B cell (primary cell): Measurements from ENCODE around the gene DCHS1. TPM values are rescaled to one million over a fixed set of nuclear protein-coding genes. Genes with fewer than 3 reads are reported as not detected.

Experiments used
- ATAC-seq: fragments of 200-7000 bp; cut with Tn5 transposase; one replicate; pipeline ENCODE4 v1.10.0; 2021; ENCODE audit warnings: low read depth, mild to moderate bottlenecking, moderate number of reproducible peaks, moderate library complexity
- CTCF ChIA-PET: fragments of 350-600 bp; sonication (Branson Sonifier 250); formaldehyde crosslinking; loops from one replicate; lab custom pipeline; 2021; ENCODE audit warnings: antibody characterized with exemption, inconsistent platforms; lab: Charles Lee
- POLR2A ChIA-PET: fragments of 350-600 bp; sonication (Branson Sonifier 250); formaldehyde crosslinking; loops from one replicate; lab custom pipeline; 2021; ENCODE audit warnings: antibody characterized with exemption; lab: Charles Lee
- DNase-seq: peaks from one replicate; pipeline ENCODE4 v3.0.0; 2013
- H2AFZ ChIP-seq: 2 replicates; pipeline ENCODE4 v1.6.1; 2012; ENCODE audit warnings: mild to moderate bottlenecking, low read depth, low read length; ENCODE audit not compliant: insufficient read depth, poor library complexity, severe bottlenecking
- H3K27ac ChIP-seq, 2 donors: 1 replicate in 1 of 2; 2 replicates in 1 of 2; pipeline ENCODE4 v1.5.1; 2012 to 2013; ENCODE audit warnings: low read length in 2 of 2, mild to moderate bottlenecking in 2 of 2, moderate library complexity in 1 of 2
- H3K27me3 ChIP-seq, 4 experiments: fragments of 200-600 bp in 1 of 4; sonication (generic) in 1 of 4; replicated peaks in 1 of 4; 1 replicate in 2 of 4; 2 replicates in 2 of 4; pipeline versions ENCODE4 v1.6.1 to v1.7.0; 2013 to 2016; ENCODE audit warnings: low read length in 3 of 4, mild to moderate bottlenecking in 2 of 4, mixed read lengths in 1 of 4, moderate library complexity in 1 of 4; ENCODE audit not compliant: insufficient read depth in 4 of 4, control insufficient read depth in 3 of 4; ENCODE audit errors: control extremely low read depth in 1 of 4
- H3K36me3 ChIP-seq, 2 experiments: replicated peaks in 1 of 2; 1 replicate in 1 of 2; 2 replicates in 1 of 2; pipeline versions ENCODE4 v1.6.1 to v1.7.1; 2013; ENCODE audit warnings: low read length in 1 of 2; ENCODE audit not compliant: insufficient read depth in 2 of 2, control insufficient read depth in 1 of 2; ENCODE audit errors: control extremely low read depth in 1 of 2, extremely low read depth in 1 of 2
- H3K4me1 ChIP-seq, 2 donors: fragments of 200-600 bp in 1 of 2; sonication (generic) in 1 of 2; 1 replicate in 1 of 2; 2 replicates in 1 of 2; pipeline versions ENCODE4 v1.5.1 to v1.6.1; 2013 to 2017; ENCODE audit warnings: low read length in 2 of 2; ENCODE audit not compliant: control insufficient read depth in 2 of 2, insufficient read depth in 2 of 2
- H3K4me2 ChIP-seq: replicated peaks from 2 replicates; pipeline ENCODE3; 2012; ENCODE audit warnings: mild to moderate bottlenecking, low read depth, low read length; ENCODE audit not compliant: poor library complexity, severe bottlenecking
- H3K4me3 ChIP-seq, 5 experiments: fragments of 200-600 bp in 1 of 5; sonication (generic) in 1 of 5; 1 replicate in 3 of 5; 2 replicates in 2 of 5; pipeline versions ENCODE4 v1.5.1 to v1.7.0; 2011 to 2016; ENCODE audit warnings: low read length in 4 of 5, mild to moderate bottlenecking in 4 of 5, low read depth in 2 of 5, control low read depth in 1 of 5, moderate library complexity in 1 of 5; ENCODE audit not compliant: insufficient read depth in 1 of 5; ENCODE audit errors: control extremely low read depth in 1 of 5, extremely low read depth in 1 of 5
- H3K79me2 ChIP-seq: fragments of 200-600 bp; sonication (generic); one replicate; pipeline ENCODE4 v1.6.0; 2016; ENCODE audit warnings: low read length; ENCODE audit not compliant: control insufficient read depth, insufficient read depth
- H3K9ac ChIP-seq: fragments of 200-600 bp; sonication (generic); 2 replicates; pipeline ENCODE4 v1.6.1; 2017; ENCODE audit warnings: mild to moderate bottlenecking, low read length, moderate library complexity
- H3K9me3 ChIP-seq, 3 donors: one replicate each; pipeline versions ENCODE4 v1.6.1 to v1.7.1; 2013; ENCODE audit warnings: low read length in 2 of 3; ENCODE audit not compliant: control insufficient read depth in 2 of 3, insufficient read depth in 1 of 3; ENCODE audit errors: control extremely low read depth in 1 of 3
- H4K20me1 ChIP-seq: 2 replicates; pipeline ENCODE4 v1.6.0; 2012; ENCODE audit warnings: mild to moderate bottlenecking, low read length; ENCODE audit not compliant: insufficient read depth, control insufficient read depth, poor library complexity, severe bottlenecking
- H3K27ac Mint-ChIP-seq: one replicate; pipeline ENCODE4 v1.8.0; 2021; ENCODE audit warnings: mixed read lengths
- H3K27me3 Mint-ChIP-seq: one replicate; pipeline ENCODE4 v1.8.0; 2021; ENCODE audit warnings: mixed read lengths
- H3K4me1 Mint-ChIP-seq: one replicate; pipeline ENCODE4 v1.8.0; 2021; ENCODE audit warnings: mixed read lengths
- H3K4me3 Mint-ChIP-seq: one replicate; pipeline ENCODE4 v1.8.0; 2021; ENCODE audit warnings: mixed read lengths
- H3K9me3 Mint-ChIP-seq: one replicate; pipeline ENCODE4 v1.8.0; 2022; ENCODE audit warnings: mixed read lengths; ENCODE audit not compliant: insufficient read depth
- EZH2 ChIP-seq: IDR thresholded peaks from 2 replicates; pipeline ENCODE4 v1.6.1; 2012; ENCODE audit warnings: borderline replicate concordance, low read depth, mild to moderate bottlenecking, moderate library complexity, low read length; ENCODE audit not compliant: insufficient read depth, poor library complexity, severe bottlenecking
- WGBS: methylation state at CpG from one replicate; pipeline ENCODE4 v1.1.5; 2013; ENCODE audit warnings: missing lambda C conversion rate; ENCODE audit not compliant: insufficient coverage; 5-methylcytosine and 5-hydroxymethylcytosine counted together
- intact Hi-C: fragments of 100-400 bp; cut with micrococcal nuclease; formaldehyde crosslinking; loops from one replicate; pipeline ENCODE4 v1.10.0; 2022
- polyA plus RNA-seq: library from polyadenylated mRNA; depleted of rRNA; stranded (reverse); fragments of >200 nt; gene quantifications from 2 replicates; pipeline ENCODE4 v1.2.3, GENCODE V29; 2012
- total RNA-seq, 2 donors: library from RNA; stranded (reverse); fragments of 120-200 nt in 1 of 2; gene quantifications; 1 replicate in 1 of 2; 2 replicates in 1 of 2; pipeline versions ENCODE4 v1.2.3 to v1.2.4, GENCODE V29; 2013 to 2022
- TF ChIP-seq, protein P1 (sequence below): fragments of 200-600 bp; IDR thresholded peaks from one replicate; pipeline ENCODE4 v1.8.0; 2022; ENCODE audit warnings: antibody characterized with exemption, mild to moderate bottlenecking

Gene DCHS1
- total and polyA plus RNA-seq, 2 donors (not counting 1 experiment from before 2014, with no cell fraction given), result 0.31 to 0.84 TPM

DNA sequence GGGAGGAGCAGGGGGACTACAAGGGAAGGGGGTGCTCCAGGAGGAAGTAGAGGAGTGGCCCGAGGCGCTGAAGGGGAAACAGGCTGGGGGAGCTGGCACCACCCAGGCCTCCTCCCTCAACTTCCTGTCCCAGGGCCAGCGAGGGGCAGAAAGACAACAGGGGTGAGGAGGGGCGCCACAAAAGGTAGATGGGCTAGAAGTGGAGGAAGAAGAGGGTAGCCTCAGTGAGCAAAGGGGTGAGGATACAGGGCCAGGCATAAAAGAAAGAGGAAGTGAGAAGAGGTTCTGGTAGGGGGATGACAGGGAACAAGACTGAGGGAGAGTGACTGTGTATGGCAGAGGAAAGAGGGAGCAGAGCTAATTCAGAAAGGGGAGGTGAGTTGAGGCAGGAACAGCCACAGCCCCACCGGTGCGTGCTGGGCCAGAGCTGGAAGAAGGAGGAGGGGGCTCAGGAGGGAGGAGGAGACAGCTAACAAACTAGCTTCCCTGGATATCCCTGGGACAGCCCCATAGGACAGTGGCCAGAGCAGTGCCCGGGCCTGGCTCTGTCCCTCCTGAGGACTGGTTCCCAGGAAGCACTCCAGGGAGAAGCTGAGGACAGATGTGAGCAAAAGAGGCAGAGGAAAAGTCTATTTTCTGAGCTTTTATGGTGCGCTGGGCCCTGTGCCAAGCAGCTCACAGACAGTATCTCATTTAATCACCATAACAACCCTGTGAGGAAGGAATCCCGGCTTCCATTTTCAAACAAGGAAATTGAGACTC is 8.5 kb downstream of the DCHS1 start:
- ATAC-seq (peak; percentile 74), DNase-seq (peak; percentile 72)
- Histone ChIP-seq H3K4me2 (peak overlapping the region; percentile 71), H4K20me1 (no peaks in the 10 kb centered on the region), H2AFZ (peak overlapping the region; percentile 69), H3K4me3 (peak overlapping the region in 4 of 5 experiments; percentile 5 to 26 (median 16)), H3K9me3 (no peaks in the 10 kb centered on the region), H3K79me2 (no peaks in the 10 kb centered on the region), H3K36me3 (no peaks in the 10 kb centered on the region), H3K27ac (peak overlapping the region; percentile 63 to 78), H3K27me3 (no peaks in the 10 kb centered on the region), H3K4me1 (peaks cover 44 to 52% of the 10 kb centered on the region in 2 donors), H3K9ac (peak overlapping the region; percentile 18)
- ChIA-PET POLR2A (interaction anchor here (0.6 to 1.2 kb wide), 5 partner anchors 29 to 116 kb away, joined by 3 to 9 read pairs (median 4); partner anchors contain the start of genes MRPL17 and TPP1), CTCF (interaction anchor here (0.5 to 1.6 kb wide), 7 partner anchors 13 to 116 kb away, joined by 3 to 5 read pairs (median 4); partner anchors contain the start of genes TAF10 and TPP1)
- no peak for TF ChIP-seq EZH2
- TF ChIP-seq, protein P1, sequence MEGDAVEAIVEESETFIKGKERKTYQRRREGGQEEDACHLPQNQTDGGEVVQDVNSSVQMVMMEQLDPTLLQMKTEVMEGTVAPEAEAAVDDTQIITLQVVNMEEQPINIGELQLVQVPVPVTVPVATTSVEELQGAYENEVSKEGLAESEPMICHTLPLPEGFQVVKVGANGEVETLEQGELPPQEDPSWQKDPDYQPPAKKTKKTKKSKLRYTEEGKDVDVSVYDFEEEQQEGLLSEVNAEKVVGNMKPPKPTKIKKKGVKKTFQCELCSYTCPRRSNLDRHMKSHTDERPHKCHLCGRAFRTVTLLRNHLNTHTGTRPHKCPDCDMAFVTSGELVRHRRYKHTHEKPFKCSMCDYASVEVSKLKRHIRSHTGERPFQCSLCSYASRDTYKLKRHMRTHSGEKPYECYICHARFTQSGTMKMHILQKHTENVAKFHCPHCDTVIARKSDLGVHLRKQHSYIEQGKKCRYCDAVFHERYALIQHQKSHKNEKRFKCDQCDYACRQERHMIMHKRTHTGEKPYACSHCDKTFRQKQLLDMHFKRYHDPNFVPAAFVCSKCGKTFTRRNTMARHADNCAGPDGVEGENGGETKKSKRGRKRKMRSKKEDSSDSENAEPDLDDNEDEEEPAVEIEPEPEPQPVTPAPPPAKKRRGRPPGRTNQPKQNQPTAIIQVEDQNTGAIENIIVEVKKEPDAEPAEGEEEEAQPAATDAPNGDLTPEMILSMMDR, result no peak
- Mint-ChIP-seq H3K4me1 (no peaks in the 10 kb centered on the region), H3K27me3 (no peaks in the 10 kb centered on the region), H3K4me3 (no peak overlapping the region), H3K9me3 (no peaks in the 10 kb centered on the region), H3K27ac (no peak overlapping the region)
- intact Hi-C loops, result loop anchor here (2.0 to 5.0 kb wide), 2 partner anchors 28 to 35 kb away; partner anchors contain the start of genes MRPL17 and TPP1
- 14% methylated on average over 5 of the region's 9 CpGs for WGBS
